IgD-negative memory B cell (primary cell): Measurements from ENCODE around the gene TOX4. TPM values are rescaled to one million over a fixed set of nuclear protein-coding genes. Genes with fewer than 3 reads are reported as not detected.

ENCODE experiments used
- H3K27ac Mint-ChIP-seq, 3 donors: one replicate each; pipeline ENCODE4 v1.8.0; 2020 to 2022; ENCODE audit warnings: mild to moderate bottlenecking in 3 of 3, mixed read lengths in 3 of 3, moderate library complexity in 1 of 3
- H3K27me3 Mint-ChIP-seq: one replicate; pipeline ENCODE4 v1.8.0; 2021; ENCODE audit warnings: mixed read lengths
- H3K36me3 Mint-ChIP-seq: one replicate; pipeline ENCODE4 v1.8.0; 2020; ENCODE audit warnings: mild to moderate bottlenecking, mixed read lengths
- H3K4me1 Mint-ChIP-seq, 3 donors: one replicate each; pipeline ENCODE4 v1.8.0; 2020 to 2022; ENCODE audit warnings: mixed read lengths in 3 of 3, mild to moderate bottlenecking in 1 of 3
- H3K4me3 Mint-ChIP-seq, 4 donors: one replicate each; pipeline ENCODE4 v1.8.0; 2020 to 2022; ENCODE audit warnings: mild to moderate bottlenecking in 4 of 4, mixed read lengths in 4 of 4, moderate library complexity in 3 of 4
- H3K9me3 Mint-ChIP-seq, 3 donors: one replicate each; pipeline ENCODE4 v1.8.0; 2020 to 2021; ENCODE audit warnings: mixed read lengths in 3 of 3, mild to moderate bottlenecking in 1 of 3
- polyA plus RNA-seq: library from polyadenylated mRNA; unstranded; fragments of 300-500 nt; fragmentation: Illumina TruSeq; gene quantifications from one replicate; pipeline ENCODE4 v1.2.3, GENCODE V29; 2021

The TOX4 gene
- polyA plus RNA-seq, 1 donor from 2014 or later = 91.0 TPM

DNA sequence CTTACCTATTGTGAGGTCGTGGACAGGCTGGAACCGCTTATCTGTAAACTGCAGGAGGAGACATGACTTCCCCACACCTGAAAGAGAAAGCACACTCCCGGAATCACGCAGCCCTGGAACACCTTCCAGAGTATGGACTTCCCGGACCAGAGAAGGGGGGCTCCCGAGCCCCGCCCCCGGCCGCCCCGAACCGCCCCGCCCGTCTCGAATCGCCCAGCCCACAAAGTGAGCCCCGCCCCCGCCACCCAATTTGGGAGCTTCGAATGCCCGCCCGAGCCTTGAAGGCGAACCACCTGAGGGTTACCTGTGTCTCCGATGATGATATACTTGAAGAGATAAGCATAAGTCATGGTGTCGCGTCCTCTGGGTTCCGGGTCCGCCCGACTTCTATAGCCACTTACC lies 471 bp upstream of the TOX4 start:
- H3K27me3 Mint-ChIP-seq = no peaks in the 10 kb centered on the region
- peaks cover 16 to 33% (median 20%) of the 10 kb centered on the region in 3 donors for H3K4me1 Mint-ChIP-seq
- no peaks in the 10 kb centered on the region for H3K36me3 Mint-ChIP-seq

DNA sequence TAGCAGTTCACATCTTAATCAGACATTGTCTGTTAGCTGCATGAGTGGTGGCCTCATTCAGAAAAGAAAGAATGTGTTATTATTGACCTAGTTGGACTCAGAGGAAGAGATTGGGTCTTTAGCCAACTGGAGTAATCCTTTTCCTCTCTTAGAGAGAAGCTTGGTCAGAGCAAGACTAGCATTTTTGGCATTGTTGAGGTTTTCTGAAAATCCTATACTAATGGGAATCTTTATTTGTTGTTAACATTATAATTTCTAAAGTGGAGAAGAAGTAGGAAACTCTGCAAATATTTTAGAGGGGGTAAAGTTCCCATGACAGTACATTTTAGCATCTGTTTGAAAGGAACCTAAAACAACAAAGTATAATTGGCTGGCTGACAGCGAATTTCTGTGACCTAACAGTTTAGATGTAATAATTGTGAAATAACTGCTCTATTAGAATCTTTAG lies 9.7 kb downstream of the TOX4 start:
- Mint-ChIP-seq H3K27me3 (no peaks in the 10 kb centered on the region), H3K4me1 (peaks cover 0 to 5% (median 3%) of the 10 kb centered on the region in 3 donors), H3K36me3 (no peaks in the 10 kb centered on the region), H3K9me3 (no peaks in the 10 kb centered on the region), H3K4me3 (no peak overlapping the region), H3K27ac (no peak overlapping the region)

More for the DNA sequence above, 471 bp upstream of the TOX4 start:
- H3K27ac Mint-ChIP-seq = peak overlapping the region; percentile 84 to 99 (median 99)
- no peaks in the 10 kb centered on the region for H3K9me3 Mint-ChIP-seq
- H3K4me3 Mint-ChIP-seq = peak overlapping the region; percentile 93 to 100 (median 99)

DNA sequence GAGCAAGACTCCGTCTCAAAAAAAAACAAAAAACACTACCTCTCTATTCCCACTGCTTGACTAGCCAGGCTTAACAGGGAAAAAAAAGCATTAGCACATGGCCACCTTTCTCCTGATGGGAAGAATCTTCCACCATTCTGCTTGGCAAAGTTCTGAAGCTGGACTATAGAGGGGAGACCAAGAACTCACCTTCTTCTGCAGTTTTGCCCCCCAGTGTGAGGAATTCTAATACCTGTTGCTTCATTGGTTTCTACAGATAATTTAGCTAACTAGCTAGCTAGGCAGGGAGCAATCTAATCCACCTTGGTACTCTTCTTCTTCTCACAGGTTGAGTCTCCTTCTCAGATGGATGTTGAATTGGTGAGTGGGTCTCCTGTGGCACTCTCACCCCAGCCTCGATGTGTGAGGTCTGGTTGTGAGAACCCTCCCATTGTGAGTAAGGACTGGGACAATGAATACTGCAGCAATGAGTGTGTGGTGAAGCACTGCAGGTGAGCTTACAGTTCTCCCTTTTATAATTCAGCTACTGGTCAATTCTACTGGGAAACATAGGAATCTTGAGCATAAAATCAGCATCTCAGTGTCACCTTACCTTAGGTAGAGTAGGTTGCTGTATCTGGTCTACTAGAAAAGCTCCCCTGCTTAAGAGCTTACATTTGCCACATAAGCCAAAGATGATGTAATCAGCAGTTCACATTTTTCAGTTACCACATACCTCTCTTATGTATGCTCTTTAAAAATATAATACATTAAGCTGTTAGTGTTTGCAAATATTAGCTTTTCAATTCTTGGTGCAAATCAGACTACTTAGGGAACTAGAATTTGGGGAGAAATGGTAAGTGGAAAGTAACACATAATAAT lies 18.1 kb downstream of the TOX4 start:
- Mint-ChIP-seq H3K27me3 (no peaks in the 10 kb centered on the region), H3K9me3 (no peaks in the 10 kb centered on the region), H3K4me1 (no peaks in the 10 kb centered on the region), H3K27ac (no peak overlapping the region), H3K4me3 (no peak overlapping the region), H3K36me3 (no peaks in the 10 kb centered on the region)

- H3K9me3 Mint-ChIP-seq = no peaks in the 10 kb centered on the region
- H3K27ac Mint-ChIP-seq = peak overlapping the region in 1 of 3 donors; percentile 19
- no peaks in the 10 kb centered on the region for H3K4me1 Mint-ChIP-seq
- H3K36me3 Mint-ChIP-seq = no peaks in the 10 kb centered on the region
- no peaks in the 10 kb centered on the region for H3K27me3 Mint-ChIP-seq
- H3K4me3 Mint-ChIP-seq = no peak overlapping the region
Measured at GRCh38 chr14:21496453-21496852, 19.5 kb downstream of the TOX4 start.

DNA sequence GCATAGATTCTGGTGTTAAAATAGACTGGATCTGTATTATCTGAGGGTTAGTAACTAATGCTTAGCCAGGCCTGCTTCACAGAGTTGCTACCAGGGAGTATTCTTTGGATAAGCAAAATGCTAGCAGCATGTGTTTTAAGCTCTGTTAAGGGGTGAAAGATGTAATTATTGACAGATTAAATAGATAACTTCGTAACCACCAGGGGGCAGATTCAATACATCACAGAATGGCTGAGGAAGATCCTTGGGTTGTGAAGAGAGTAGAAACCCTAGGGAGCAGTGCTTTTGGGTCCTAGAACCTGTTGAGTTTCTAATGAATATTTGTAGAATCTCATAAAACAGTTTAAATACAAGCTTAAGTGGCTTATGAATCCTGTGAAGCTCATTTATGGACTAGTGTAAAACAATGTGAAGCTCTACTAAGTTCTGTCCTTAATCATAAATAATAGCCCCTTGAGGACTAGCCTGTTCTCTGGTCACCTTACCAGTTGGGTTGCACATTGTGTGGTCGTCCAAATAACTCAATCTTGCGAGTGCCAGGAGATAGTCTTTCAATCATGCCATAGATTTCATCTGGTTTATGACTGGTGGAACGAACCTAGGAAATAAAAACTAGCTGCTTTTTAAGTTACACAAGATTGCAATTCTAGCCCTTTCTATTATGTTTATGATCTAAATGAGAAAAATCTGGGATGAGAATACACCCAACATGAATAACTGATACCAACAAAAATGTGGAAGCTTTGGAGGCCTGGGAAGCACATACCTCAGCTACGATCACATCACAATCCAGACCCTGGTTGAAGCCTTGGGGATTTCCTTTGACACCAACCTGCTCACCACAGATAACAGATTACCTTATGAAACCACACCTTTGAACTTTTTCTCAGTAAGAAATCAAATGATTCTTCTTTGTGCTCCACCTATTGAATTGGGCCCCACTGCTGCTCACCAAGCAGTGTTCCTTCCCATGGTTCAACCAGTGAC lies 21.8 kb downstream of the TOX4 start:
- Mint-ChIP-seq H3K9me3 (no peaks in the 10 kb centered on the region), H3K4me1 (no peaks in the 10 kb centered on the region), H3K36me3 (no peaks in the 10 kb centered on the region), H3K27me3 (no peaks in the 10 kb centered on the region), H3K4me3 (no peak overlapping the region), H3K27ac (no peak overlapping the region)

DNA sequence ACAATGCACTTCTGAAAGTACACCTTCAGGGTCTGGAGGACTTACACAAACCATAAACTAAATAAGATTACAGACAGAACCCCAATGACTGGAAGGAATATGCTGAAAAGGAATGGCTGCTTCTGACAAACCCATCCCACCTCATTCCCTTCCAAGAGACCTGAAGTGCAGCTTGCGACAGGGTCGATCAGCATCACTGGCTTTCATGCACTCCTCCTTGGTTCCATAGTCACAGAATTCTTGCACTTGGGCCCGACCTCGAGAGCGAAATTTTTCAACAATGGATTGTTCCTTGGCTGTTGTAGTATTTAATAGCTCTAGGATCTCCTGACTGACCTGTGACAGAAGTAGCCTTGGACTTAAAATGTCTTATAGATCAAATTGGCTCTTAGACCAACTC lies 24.6 kb downstream of the TOX4 start:
- Mint-ChIP-seq H3K27me3 (no peaks in the 10 kb centered on the region), H3K36me3 (no peaks in the 10 kb centered on the region), H3K9me3 (no peaks in the 10 kb centered on the region), H3K4me3 (no peak overlapping the region), H3K27ac (no peak overlapping the region), H3K4me1 (peaks cover 3 to 10% (median 8%) of the 10 kb centered on the region in 3 donors)

- Mint-ChIP-seq H3K4me1 (peaks cover 5 to 16% (median 14%) of the 10 kb centered on the region in 3 donors), H3K4me3 (no peak overlapping the region), H3K27me3 (no peaks in the 10 kb centered on the region), H3K36me3 (no peaks in the 10 kb centered on the region), H3K27ac (no peak overlapping the region), H3K9me3 (no peaks in the 10 kb centered on the region)
Measured at GRCh38 chr14:21503376-21503775, 26.4 kb downstream of the TOX4 start.

DNA sequence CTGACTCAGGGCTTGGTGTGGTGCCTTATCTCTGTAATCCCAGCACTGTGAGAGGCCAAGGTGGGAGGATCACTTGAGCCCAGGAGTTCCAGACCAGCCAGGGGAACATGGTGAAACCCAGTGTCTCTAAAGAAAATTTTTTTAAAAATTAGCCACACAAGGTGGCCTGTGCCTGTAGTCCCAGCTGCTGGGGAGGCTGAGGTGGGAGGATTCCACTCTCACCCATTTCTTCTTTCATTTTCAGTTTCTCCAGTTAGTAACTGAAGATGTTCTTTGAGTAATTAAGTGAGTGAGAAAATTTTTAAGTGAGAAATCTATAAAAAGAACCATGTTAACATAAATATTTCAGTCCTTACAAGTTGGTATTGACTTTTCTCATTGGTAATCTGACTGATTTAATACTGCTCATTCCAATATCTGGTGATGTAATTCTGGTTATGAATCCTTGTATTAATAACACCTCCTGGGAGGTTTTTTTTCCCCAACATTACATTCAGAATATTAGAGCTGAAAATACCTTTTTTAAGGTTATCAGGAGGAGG lies 28.1 kb downstream of the TOX4 start:
- no peak overlapping the region for H3K4me3 Mint-ChIP-seq
- H3K36me3 Mint-ChIP-seq = no peaks in the 10 kb centered on the region
- H3K4me1 Mint-ChIP-seq = peaks cover 13 to 28% (median 22%) of the 10 kb centered on the region in 3 donors
- no peaks in the 10 kb centered on the region for H3K27me3 Mint-ChIP-seq
- no peaks in the 10 kb centered on the region for H3K9me3 Mint-ChIP-seq
- H3K27ac Mint-ChIP-seq = peak overlapping the region in 1 of 3 donors; percentile 50

DNA sequence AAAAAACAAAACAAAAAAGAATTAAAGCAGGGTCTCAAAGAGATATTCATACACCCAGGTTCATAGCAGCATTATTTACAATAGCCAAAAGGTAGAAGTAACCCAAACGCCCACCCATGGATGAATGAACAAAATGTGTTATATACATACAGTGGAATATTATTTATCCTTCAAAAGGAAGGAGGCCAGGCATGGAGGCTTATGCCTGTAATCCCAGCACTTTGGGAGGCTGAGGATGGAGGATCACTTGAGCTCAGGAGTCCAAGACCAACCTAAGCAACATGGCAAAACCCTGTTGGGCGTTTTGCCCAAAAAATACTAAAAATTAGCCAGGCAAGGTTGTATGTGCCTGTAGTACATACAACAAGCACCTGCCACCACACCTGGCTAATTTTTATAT lies 29.6 kb downstream of the TOX4 start:
- peaks cover 2% of the 10 kb centered on the region for H3K27me3 Mint-ChIP-seq
- H3K4me1 Mint-ChIP-seq = peaks cover 21 to 34% (median 33%) of the 10 kb centered on the region in 3 donors
- no peaks in the 10 kb centered on the region for H3K36me3 Mint-ChIP-seq

GRCh38 chr14:21509432-21510143 lies 32.6 kb downstream of the TOX4 start:
- Mint-ChIP-seq H3K9me3 (peaks cover 0 to 4% (median 0%) of the 10 kb centered on the region in 3 donors), H3K27me3 (peaks cover 2% of the 10 kb centered on the region), H3K36me3 (peaks cover 3% of the 10 kb centered on the region), H3K4me3 (peak overlapping the region; percentile 98 to 100 (median 100)), H3K4me1 (peaks cover 21 to 37% (median 33%) of the 10 kb centered on the region in 3 donors), H3K27ac (peak overlapping the region in 2 of 3 donors; percentile 47 to 80)

More for the DNA sequence above, 29.6 kb downstream of the TOX4 start:
- H3K27ac Mint-ChIP-seq = no peak overlapping the region
- peaks cover 0 to 2% (median 0%) of the 10 kb centered on the region in 3 donors for H3K9me3 Mint-ChIP-seq
- no peak overlapping the region for H3K4me3 Mint-ChIP-seq

- Mint-ChIP-seq H3K27ac (peak within 1 kb of the TSS; percentile 80 to 97 (median 96)), H3K9me3 (peaks cover 0 to 4% (median 0%) of the 10 kb centered on the region in 3 donors), H3K4me3 (peak within 1 kb of the TSS; percentile 98 to 100 (median 100)), H3K36me3 (peaks cover 3% of the 10 kb centered on the region), H3K4me1 (peaks cover 19 to 29% (median 24%) of the 10 kb centered on the region in 3 donors), H3K27me3 (peaks cover 4% of the 10 kb centered on the region)
Measured at GRCh38 chr14:21510735-21511657, 34.0 kb downstream of the TOX4 start, which contains the start of gene METTL3. Gene METTL3, minus strand, starts transcription at chr14:21511340. Its CDS starts 117 bp downstream, at chr14:21511223.

DNA sequence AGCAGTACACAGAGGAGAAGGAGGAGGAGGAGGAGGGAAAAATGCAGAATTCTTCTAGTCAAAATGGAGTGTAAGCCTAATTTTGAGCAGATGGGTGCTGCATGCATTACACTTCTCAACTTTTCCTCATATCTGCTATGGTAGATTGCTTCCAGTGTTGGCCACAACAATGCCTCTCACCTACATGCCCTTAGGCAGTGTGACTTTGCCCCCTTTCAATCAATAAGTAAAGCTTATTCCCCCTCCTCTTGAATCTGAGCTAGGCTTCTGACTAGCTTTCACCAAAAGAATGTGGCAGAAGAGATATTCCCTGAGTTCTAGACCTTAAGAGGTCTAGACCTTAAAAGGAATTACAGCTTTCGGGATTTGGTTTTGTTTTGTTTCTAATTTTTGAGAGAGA lies 37.3 kb downstream of the TOX4 start:
- H3K4me3 Mint-ChIP-seq = peak overlapping the region in 1 of 4 donors; percentile 22
- H3K36me3 Mint-ChIP-seq = peaks cover 3% of the 10 kb centered on the region
- H3K4me1 Mint-ChIP-seq = peaks cover 16 to 19% (median 17%) of the 10 kb centered on the region in 3 donors
- H3K9me3 Mint-ChIP-seq = peaks cover 0 to 4% (median 0%) of the 10 kb centered on the region in 3 donors
- no peak overlapping the region for H3K27ac Mint-ChIP-seq
- peaks cover 10% of the 10 kb centered on the region for H3K27me3 Mint-ChIP-seq

GRCh38 chr14:21518725-21519124 lies 41.7 kb downstream of the TOX4 start:
- no peak overlapping the region for H3K27ac Mint-ChIP-seq
- H3K36me3 Mint-ChIP-seq = no peaks in the 10 kb centered on the region
- peaks cover 14% of the 10 kb centered on the region for H3K27me3 Mint-ChIP-seq
- no peaks in the 10 kb centered on the region for H3K9me3 Mint-ChIP-seq
- H3K4me1 Mint-ChIP-seq = no peaks in the 10 kb centered on the region
- H3K4me3 Mint-ChIP-seq = peak overlapping the region in 1 of 4 donors; percentile 77
